Osteocyte (in vitro differentiated cells): ENCODE data around the gene PGF. TPM values are rescaled to one million over a fixed set of nuclear protein-coding genes. Genes with fewer than 3 reads are reported as not detected.

Source experiments
- DNase-seq: peaks from one replicate; pipeline ENCODE4 v3.0.0; 2021; ENCODE audit warnings: mixed read lengths; ENCODE audit not compliant: unreplicated experiment; ENCODE audit errors: extremely low spot score
- H3K27ac Mint-ChIP-seq: one replicate; pipeline ENCODE4 v1.8.0; 2021; ENCODE audit warnings: mild to moderate bottlenecking, mixed read lengths; ENCODE audit not compliant: unreplicated experiment
- H3K27me3 Mint-ChIP-seq: one replicate; pipeline ENCODE4 v1.8.0; 2021; ENCODE audit warnings: mixed read lengths; ENCODE audit not compliant: unreplicated experiment
- H3K36me3 Mint-ChIP-seq: one replicate; pipeline ENCODE4 v1.8.0; 2021; ENCODE audit warnings: mixed read lengths; ENCODE audit not compliant: unreplicated experiment
- H3K4me1 Mint-ChIP-seq: one replicate; pipeline ENCODE4 v1.8.0; 2021; ENCODE audit warnings: mixed read lengths; ENCODE audit not compliant: unreplicated experiment
- H3K4me3 Mint-ChIP-seq: one replicate; pipeline ENCODE4 v1.8.0; 2021; ENCODE audit warnings: mild to moderate bottlenecking, moderate library complexity, mixed read lengths; ENCODE audit not compliant: unreplicated experiment
- H3K9me3 Mint-ChIP-seq: one replicate; pipeline ENCODE4 v1.8.0; 2021; ENCODE audit warnings: mixed read lengths; ENCODE audit not compliant: unreplicated experiment
- total RNA-seq: library from RNA; stranded (reverse); gene quantifications from 2 replicates; pipeline ENCODE4 v1.2.1, GENCODE V29; 2021
- TF ChIP-seq, protein P1 (sequence below): fragments of 200-600 bp; sonication (generic); IDR thresholded peaks from 2 replicates; pipeline ENCODE4 v1.5.0; 2021; ENCODE audit warnings: antibody characterized with exemption, mild to moderate bottlenecking, moderate library complexity

The PGF gene
- total RNA-seq, 1 donor from 2014 or later, result 3.9 TPM

DNA sequence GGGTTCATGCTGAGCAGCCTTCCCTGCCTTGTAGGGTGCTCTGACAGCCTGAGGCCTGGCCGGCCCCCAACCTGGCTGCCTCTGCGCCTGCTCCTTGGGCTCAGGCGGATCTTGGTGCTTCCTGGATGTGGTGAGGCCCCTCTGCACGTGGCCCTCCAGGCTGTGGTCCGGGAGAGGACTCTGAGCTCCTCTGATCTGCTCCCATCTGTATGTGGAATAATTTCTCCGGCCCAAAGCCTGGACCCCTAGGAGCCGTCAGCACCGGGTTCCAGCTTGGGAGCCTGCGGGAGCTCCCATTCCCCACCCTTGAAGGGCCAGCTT is 26.0 kb upstream of the PGF start:
- Mint-ChIP-seq H3K4me3 (no peak overlapping the region), H3K9me3 (no peaks in the 10 kb centered on the region), H3K4me1 (peaks cover 78% of the 10 kb centered on the region), H3K36me3 (no peaks in the 10 kb centered on the region), H3K27me3 (peaks cover 6% of the 10 kb centered on the region), H3K27ac (peak overlapping the region; percentile 92)
- TF ChIP-seq, protein P1, sequence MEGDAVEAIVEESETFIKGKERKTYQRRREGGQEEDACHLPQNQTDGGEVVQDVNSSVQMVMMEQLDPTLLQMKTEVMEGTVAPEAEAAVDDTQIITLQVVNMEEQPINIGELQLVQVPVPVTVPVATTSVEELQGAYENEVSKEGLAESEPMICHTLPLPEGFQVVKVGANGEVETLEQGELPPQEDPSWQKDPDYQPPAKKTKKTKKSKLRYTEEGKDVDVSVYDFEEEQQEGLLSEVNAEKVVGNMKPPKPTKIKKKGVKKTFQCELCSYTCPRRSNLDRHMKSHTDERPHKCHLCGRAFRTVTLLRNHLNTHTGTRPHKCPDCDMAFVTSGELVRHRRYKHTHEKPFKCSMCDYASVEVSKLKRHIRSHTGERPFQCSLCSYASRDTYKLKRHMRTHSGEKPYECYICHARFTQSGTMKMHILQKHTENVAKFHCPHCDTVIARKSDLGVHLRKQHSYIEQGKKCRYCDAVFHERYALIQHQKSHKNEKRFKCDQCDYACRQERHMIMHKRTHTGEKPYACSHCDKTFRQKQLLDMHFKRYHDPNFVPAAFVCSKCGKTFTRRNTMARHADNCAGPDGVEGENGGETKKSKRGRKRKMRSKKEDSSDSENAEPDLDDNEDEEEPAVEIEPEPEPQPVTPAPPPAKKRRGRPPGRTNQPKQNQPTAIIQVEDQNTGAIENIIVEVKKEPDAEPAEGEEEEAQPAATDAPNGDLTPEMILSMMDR, result no peak
- no peak for DNase-seq

DNA sequence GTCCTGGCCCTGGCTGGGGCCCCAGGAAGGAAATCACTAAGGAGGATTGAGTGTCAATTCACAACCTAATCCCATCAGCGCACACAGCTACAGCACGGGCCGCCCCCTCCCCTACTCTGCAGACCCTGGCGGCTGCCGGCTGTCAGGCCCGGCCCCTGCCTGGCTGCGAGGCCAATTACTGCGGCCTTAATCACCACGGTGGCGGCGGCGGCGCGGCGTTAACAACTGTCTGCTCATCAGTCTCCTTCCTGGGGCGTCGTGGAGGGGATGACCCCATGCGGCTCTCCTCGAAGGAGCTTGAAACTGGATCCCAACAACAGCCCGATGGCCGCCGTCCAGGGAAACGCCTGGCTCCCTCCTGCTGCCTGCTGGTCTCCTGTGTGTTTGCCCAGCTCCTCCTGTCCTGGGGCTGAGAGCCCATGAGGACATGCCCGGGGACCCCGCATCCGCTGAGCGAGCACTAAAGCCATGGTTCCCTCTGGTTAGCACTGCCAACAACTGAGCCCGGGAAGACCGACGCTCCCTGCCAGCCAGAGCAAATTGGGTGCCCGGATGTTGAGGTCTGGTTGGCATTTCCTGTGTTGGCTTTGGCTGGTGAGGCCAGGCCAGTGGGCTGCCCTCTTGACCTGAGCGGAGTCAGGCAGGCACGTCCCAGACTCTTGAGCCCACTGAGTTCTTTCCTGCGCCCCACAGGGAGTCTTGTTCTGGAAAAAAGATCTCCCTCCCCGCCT is 25.5 kb upstream of the PGF start:
- Mint-ChIP-seq H3K27ac (peak overlapping the region; percentile 92), H3K27me3 (peaks cover 11% of the 10 kb centered on the region), H3K36me3 (no peaks in the 10 kb centered on the region), H3K9me3 (no peaks in the 10 kb centered on the region), H3K4me3 (no peak overlapping the region), H3K4me1 (peaks cover 77% of the 10 kb centered on the region)
- TF ChIP-seq, protein P1, result peak; percentile 16
- peak; percentile 94 for DNase-seq

DNA sequence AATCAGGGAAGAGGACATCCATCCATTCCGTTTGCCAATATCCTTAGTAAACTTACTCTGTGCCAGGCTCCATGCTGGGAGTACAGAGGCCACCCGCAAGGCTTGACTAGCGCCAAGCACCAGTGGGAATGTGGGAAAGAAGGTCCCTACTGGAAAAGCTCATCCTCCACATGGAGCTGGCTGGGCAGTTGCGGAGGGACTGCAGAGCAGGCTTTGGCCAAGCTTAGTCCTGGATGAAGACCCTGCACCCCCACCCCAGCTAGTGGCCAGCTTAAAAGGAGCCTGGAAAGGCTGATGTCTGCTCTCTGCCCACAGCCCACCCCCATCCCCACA is 25.0 kb upstream of the PGF start:
- Mint-ChIP-seq H3K4me1 (peaks cover 73% of the 10 kb centered on the region), H3K36me3 (no peaks in the 10 kb centered on the region), H3K4me3 (no peak overlapping the region), H3K27ac (peak overlapping the region; percentile 92), H3K9me3 (no peaks in the 10 kb centered on the region), H3K27me3 (peaks cover 11% of the 10 kb centered on the region)
- TF ChIP-seq, protein P1, result no peak
- no peak for DNase-seq

DNA sequence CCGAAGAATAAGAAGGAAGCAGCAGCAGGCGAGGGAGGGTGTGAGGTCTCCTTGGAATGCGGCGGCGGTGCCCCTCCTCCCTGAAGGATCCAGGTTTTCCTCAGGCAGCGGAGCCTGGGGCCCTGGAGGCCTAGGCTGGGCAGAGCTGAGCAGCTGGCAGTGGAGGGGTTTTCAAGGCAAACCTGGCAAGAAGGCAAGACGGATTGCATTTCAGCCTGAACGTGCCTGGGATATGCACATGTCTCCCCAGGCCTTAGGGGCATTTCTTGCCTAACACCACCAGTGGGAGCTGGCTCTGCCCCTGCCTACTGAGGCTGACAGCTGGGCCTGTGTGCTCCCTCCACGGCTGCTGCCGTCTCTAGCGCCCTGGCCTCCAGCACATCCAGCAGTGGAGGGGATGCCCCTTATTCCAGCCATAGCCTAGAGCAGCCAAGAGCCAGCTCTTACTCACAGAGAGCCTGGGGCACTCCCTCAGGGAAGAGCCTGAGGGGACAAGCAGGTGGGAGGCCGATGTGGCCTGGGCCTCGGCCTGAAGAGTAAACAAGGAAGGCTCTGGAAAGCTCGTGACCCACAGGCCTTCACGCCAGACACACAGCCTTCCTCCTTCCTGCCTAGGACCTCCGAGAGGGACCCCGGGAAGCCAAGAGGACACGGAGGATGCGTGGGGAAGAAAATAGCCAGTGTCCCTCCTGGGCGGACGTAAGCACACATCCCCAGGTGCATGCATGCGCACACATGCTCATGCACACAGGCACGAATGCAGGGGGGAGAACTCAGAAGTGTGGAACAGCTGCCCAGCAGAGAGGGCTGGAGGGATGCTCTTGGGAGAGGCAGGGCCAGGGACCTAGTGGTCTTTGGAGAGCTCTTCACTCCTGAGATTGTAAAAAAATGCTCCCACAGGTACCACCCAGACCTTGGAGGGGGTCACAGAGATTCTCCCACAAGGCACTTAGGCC is 24.3 kb upstream of the PGF start:
- Mint-ChIP-seq H3K4me3 (no peak overlapping the region), H3K4me1 (peaks cover 67% of the 10 kb centered on the region), H3K36me3 (no peaks in the 10 kb centered on the region), H3K27me3 (peaks cover 11% of the 10 kb centered on the region), H3K9me3 (no peaks in the 10 kb centered on the region), H3K27ac (peak overlapping the region; percentile 92)
- DNase-seq, result peak; percentile 91
- TF ChIP-seq, protein P1, result peak; percentile 43

DNA sequence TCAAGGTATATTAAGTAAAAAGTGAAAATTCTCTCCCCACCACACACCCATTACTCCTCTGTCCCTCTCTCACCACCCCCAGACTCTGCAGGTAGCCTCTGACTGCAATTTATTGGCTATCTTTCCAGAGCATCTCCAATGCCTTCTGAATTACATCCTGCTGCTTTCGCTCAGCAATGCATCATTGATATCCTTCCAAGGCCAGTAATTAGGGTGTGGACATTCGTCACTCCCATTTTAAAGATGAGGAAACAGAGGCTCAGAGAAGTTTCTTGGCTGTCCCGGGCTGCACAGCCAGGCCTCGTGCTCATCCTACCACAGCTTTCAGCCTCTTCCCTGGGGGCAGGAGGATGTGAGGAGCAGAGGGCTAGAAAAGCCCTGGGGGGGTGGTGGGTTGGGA is 23.6 kb upstream of the PGF start:
- no peaks in the 10 kb centered on the region for H3K36me3 Mint-ChIP-seq
- H3K4me3 Mint-ChIP-seq, result no peak overlapping the region
- H3K4me1 Mint-ChIP-seq, result peaks cover 67% of the 10 kb centered on the region
- H3K27me3 Mint-ChIP-seq, result peaks cover 11% of the 10 kb centered on the region
- TF ChIP-seq, protein P1, result no peak
- DNase-seq, result no peak
- H3K9me3 Mint-ChIP-seq, result no peaks in the 10 kb centered on the region
- peak overlapping the region; percentile 12 for H3K27ac Mint-ChIP-seq
